GM12878 (cell line): Measurements from ENCODE around the gene PDE6G. TPM values are rescaled to one million over a fixed set of nuclear protein-coding genes. Genes with fewer than 3 reads are reported as not detected.

ENCODE experiments used
- ATF3 ChIP-seq: IDR thresholded peaks from 2 replicates; pipeline ENCODE4 v1.6.1; 2011; ENCODE audit warnings: low read depth, mild to moderate bottlenecking, low read length, moderate library complexity, borderline replicate concordance; ENCODE audit errors: extremely low read depth
- CEBPZ ChIP-seq: fragments of 150-350 bp; IDR thresholded peaks from 2 replicates; pipeline ENCODE4 v1.6.1; 2016; ENCODE audit warnings: low read depth, low read length
- CREM ChIP-seq: IDR thresholded peaks from 2 replicates; pipeline ENCODE4 v1.6.1; 2014; ENCODE audit warnings: antibody characterized with exemption, low read depth
- EP300 ChIP-seq, 2 experiments: fragments of 150-350 bp in 1 of 2; IDR thresholded peaks; 2 replicates each; pipeline ENCODE4 v1.6.1; 2011 to 2012; ENCODE audit warnings: low read depth in 2 of 2, low read length in 2 of 2, borderline replicate concordance in 1 of 2, improper control_type of control experiment in 1 of 2, inconsistent platforms in 1 of 2; ENCODE audit not compliant: control insufficient read depth in 1 of 2
- GATAD2B ChIP-seq: fragments of 450-650 bp; conservative IDR thresholded peaks from 2 replicates; pipeline ENCODE4 v1.6.1; 2017; ENCODE audit warnings: low read depth, mild to moderate bottlenecking, moderate library complexity
- HDAC2 ChIP-seq: fragments of 200-600 bp; sonication (generic); IDR thresholded peaks from 2 replicates; pipeline ENCODE4 v1.6.1; 2017
- HDGF ChIP-seq: fragments of 450-650 bp; IDR thresholded peaks from 2 replicates; pipeline ENCODE4 v1.6.1; 2016; ENCODE audit warnings: antibody characterized with exemption
- IKZF2 ChIP-seq, 2 experiments: fragments of 450-650 bp; IDR thresholded peaks; 2 replicates each; pipeline ENCODE4 v1.6.1; 2017; ENCODE audit warnings: mild to moderate bottlenecking in 2 of 2, moderate library complexity in 2 of 2
- IRF3 ChIP-seq: fragments of 450-650 bp; IDR thresholded peaks from 2 replicates; pipeline ENCODE4 v1.6.1; 2014; ENCODE audit warnings: mild to moderate bottlenecking
- LARP7 ChIP-seq: fragments of 450-650 bp; IDR thresholded peaks from 2 replicates; pipeline ENCODE4 v1.6.1; 2017; ENCODE audit warnings: mild to moderate bottlenecking
- MEF2B ChIP-seq: fragments of 450-650 bp; IDR thresholded peaks from 2 replicates; pipeline ENCODE4 v1.6.1; 2018; ENCODE audit warnings: mild to moderate bottlenecking, moderate library complexity; ENCODE audit not compliant: partially characterized antibody, poor library complexity, severe bottlenecking
- MTA3 ChIP-seq: IDR thresholded peaks from 2 replicates; pipeline ENCODE4 v1.6.1; 2012; ENCODE audit warnings: low read length, inconsistent platforms, borderline replicate concordance
- NFIC ChIP-seq: IDR thresholded peaks from 2 replicates; pipeline ENCODE4 v1.6.1; 2012; ENCODE audit warnings: low read depth, mild to moderate bottlenecking, inconsistent platforms, low read length, moderate library complexity
- NR2F1 ChIP-seq: fragments of 450-650 bp; conservative IDR thresholded peaks from 2 replicates; pipeline ENCODE4 v1.6.1; 2017; ENCODE audit warnings: mild to moderate bottlenecking
- PAX8 ChIP-seq: fragments of 450-650 bp; IDR thresholded peaks from 2 replicates; pipeline ENCODE4 v1.6.1; 2017; ENCODE audit warnings: mild to moderate bottlenecking, moderate library complexity
- PRDM15 ChIP-seq: fragments of 450-650 bp; formaldehyde crosslinking; IDR thresholded peaks from 2 replicates; pipeline ENCODE4 v1.4.0; 2020; ENCODE audit warnings: mild to moderate bottlenecking, moderate library complexity
- RUNX3 ChIP-seq: IDR thresholded peaks from 2 replicates; pipeline ENCODE4 v1.6.1; 2012; ENCODE audit warnings: low read length, inconsistent platforms
- SMC3 ChIP-seq: IDR thresholded peaks from 2 replicates; pipeline ENCODE4 v1.6.1; 2011; ENCODE audit warnings: low read length, improper control_type of control experiment, borderline replicate concordance
- TCF12 ChIP-seq: IDR thresholded peaks from 2 replicates; pipeline ENCODE4 v1.6.1; 2011; ENCODE audit warnings: low read depth, mild to moderate bottlenecking, low read length
- TCF3 ChIP-seq: IDR thresholded peaks from 2 replicates; pipeline ENCODE4 v1.6.1; 2012; ENCODE audit warnings: low read depth, mild to moderate bottlenecking, low read length, borderline replicate concordance; ENCODE audit not compliant: insufficient read depth
- ZNF207 ChIP-seq: fragments of 450-650 bp; IDR thresholded peaks from 2 replicates; pipeline ENCODE4 v1.6.1; 2014; ENCODE audit warnings: antibody characterized with exemption, mild to moderate bottlenecking, borderline replicate concordance
- ZSCAN29 ChIP-seq: fragments of 450-650 bp; IDR thresholded peaks from 2 replicates; pipeline ENCODE4 v1.6.1; 2017; ENCODE audit warnings: mild to moderate bottlenecking, moderate library complexity
- polyA plus RNA-seq, 11 experiments: library from polyadenylated mRNA; depleted of rRNA in 4 of 11; unstranded in 6 of 11; stranded (reverse) in 5 of 11; fragments of >200 nt; fragmentation: Nextera tagmentation in 4 of 11; fragmentation: Illumina TruSeq in 1 of 11; extraction: Ambion mirVana in 4 of 11; extraction: Trizol in 1 of 11; gene quantifications; 1 replicate in 1 of 11; 2 replicates in 10 of 11; pipeline versions ENCODE4 v1.2.1 to v1.2.3, GENCODE V29; 2011 to 2016; ENCODE audit warnings: inconsistent platforms in 2 of 11, missing spikeins in 2 of 11, low read depth in 1 of 11
- total RNA-seq, 4 experiments: library from RNA; depleted of rRNA in 3 of 4; stranded (reverse); fragments of >200 nt in 3 of 4; fragmentation: Illumina TruSeq in 1 of 4; extraction: Trizol in 1 of 4; gene quantifications; 2 replicates each; pipeline versions ENCODE4 v1.2.1 to v1.2.3, GENCODE V29; 2013 to 2021

The PDE6G gene
- total and polyA plus RNA-seq, 10 of the 15 experiments (the other 5 are each of a cell fraction or from before 2014, with no cell fraction given) = 0.55 to 12.1 (median 4.3) TPM

DNA sequence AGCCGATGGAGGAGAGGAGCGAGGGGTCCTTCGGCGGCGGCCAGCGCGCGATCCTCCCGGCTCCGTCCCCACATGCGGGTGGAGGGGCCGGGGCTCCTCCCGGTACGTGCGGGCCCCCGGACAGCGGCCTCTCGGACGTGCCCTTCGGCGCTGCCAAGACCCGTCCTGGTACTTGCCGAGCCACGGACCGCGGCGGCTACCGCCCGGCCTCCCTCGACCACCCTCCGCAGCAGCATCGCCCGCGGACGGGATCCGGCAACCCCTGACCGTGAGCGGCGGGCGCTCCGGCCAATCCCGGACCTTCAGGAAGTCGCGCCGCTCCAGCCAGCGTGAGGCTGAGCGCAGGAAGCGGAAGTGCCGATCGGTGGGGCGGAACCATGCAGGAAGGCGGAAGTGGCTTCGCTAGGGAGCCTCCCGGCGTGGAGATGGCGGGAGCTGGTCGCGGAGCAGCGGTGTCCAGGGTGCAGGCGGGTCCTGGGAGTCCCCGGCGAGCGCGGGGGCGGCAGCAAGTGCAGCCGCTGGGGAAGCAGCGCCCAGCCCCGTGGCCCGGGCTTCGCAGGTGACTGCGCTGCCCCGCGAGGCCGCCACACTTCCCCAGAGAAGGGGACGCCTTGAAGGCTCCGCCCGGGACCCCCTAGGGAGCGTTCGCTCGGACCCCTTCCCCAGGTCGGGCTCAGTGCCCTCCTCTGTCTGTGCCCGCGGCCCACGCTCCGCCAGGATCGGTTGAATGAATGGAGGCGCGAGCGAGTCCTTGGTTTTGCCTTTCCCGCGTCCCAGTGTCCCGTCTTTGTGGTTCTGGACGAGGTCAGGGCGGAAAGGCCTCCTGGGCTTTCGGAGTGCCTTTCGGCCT, 10.2 kb upstream of the PDE6G start, which contains the start of the genes CCDC137 and OXLD1 (continued):
- no peak for TF ChIP-seq PRDM15 (CRISPR knock-in tag)
- TF ChIP-seq TCF3 = 0 out of 2 replicates have a peak, but pooled peaks have one; percentile 32
- no peak for TF ChIP-seq SMC3
- TF ChIP-seq ATF3 = no peak
- no peak; the same call in 1 of the 2 replicates for TF ChIP-seq TCF12
- TF ChIP-seq HDAC2 = no peak
- TF ChIP-seq CEBPZ = peak; percentile 48; the same call in 1 of the 2 replicates
- TF ChIP-seq CREM = peak; percentile 9; the same call in 1 of the 2 replicates
- no peak for TF ChIP-seq EP300 (IDR thresholded peaks at IDR 0.05; ENCODE audit: borderline replicate concordance in 1 of 2, control insufficient read depth in 1 of 2, low read depth in 2 of 2, low read length in 2 of 2)
- no peak for TF ChIP-seq ZSCAN29
- TF ChIP-seq LARP7 = peak; percentile 54; the same call in 1 of the 2 replicates
- TF ChIP-seq HDGF = no peak
- TF ChIP-seq RUNX3 = peak; percentile 42
- peak; percentile 98 for TF ChIP-seq GATAD2B
- no peak for TF ChIP-seq PAX8
- TF ChIP-seq MEF2B = no peak
- no peak for TF ChIP-seq MTA3
- TF ChIP-seq IKZF2 (IDR thresholded peaks at IDR 0.05) = peak in 1 of 2 experiments; percentile 5; a peak in 1 of 4 replicates
- TF ChIP-seq NFIC = no peak
- TF ChIP-seq IRF3 = peak; percentile 85
- TF ChIP-seq NR2F1 = peak; percentile 42
- 0 out of 2 replicates have a peak, but pooled peaks have one; percentile 62 for TF ChIP-seq ZNF207
